GM21619 (cell line): ENCODE data around the gene MTCL3.

Experiments
- ATAC-seq: cut with Tn5 transposase; IDR thresholded peaks from one replicate; pipeline ENCODE4 v1.9.1; 2021; ENCODE audit not compliant: unreplicated experiment

Gene MTCL3

DNA sequence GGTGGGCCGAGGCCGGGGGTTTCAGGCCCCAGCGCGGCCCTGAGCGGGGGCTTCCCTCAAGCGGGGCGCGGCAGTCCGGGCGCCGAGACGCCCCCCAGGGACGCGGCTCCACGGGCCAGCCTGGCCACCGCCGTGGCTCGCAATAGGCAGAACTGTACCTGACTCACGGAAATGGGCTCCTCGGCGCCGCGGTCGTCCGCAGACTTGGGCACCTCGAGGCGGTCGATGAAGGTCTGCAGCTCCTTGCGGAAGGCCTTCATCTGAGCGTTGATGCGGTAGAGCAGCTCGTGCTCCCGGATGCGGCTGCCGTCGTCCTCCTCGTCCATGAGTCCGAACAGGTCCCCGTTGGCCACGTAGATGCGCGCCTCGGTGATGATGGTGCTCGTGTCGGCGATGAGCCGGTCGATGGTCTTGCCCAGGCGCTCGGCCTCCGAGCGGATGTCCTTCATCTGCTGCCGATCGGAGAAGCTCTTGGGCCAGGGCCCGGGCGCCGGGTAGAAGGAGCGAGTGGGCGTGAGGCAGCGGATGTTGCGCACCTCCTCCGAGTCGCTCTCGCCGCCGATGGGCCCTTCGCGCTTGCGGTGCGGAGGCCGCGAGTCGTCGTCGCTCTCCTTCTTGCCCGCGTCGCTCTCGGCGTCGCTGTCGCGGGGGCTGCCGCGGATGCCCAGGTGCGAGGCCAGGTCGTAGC lies 43.9 kb downstream of the MTCL3 start:
- no peak for ATAC-seq

DNA sequence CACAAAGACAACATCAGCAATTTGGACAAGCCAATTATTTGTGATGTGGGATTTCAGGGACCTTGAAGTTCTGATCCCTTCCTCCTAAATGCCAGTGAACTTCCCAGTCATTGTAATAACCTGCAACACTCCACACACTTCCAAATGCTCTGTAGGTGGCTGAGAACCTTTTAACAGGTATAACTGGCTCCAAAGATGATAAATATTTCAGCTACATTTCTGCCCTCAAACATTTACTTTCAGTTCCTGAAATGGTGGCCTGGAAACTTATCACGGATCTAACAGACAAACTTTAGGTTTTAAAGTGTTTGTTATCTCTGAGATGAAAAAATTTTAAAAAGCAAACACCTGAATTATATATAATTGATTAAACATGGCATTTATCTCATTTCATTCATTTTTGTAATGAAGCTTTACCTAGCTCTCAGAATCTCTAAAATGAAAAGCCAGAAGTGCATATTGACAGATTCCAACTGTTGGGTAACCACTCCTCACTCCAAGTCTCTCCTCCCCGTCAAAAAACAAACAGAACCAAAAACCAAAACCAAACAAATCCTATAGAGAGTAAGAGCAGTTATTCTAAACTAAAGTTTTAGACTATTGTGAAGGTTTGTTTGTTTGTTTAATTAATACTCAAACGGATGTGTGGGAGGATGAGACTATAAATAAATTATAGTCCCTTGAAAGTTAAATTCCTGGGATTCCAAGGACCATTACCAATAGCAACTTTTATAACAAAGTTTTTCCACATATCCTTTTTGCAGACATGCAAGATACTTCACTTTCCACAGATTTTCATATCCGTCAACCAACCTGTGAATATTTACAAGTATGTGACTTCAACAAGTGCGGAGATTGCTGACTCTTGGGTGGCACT lies 47.5 kb downstream of the MTCL3 start:
- no peak for ATAC-seq

DNA sequence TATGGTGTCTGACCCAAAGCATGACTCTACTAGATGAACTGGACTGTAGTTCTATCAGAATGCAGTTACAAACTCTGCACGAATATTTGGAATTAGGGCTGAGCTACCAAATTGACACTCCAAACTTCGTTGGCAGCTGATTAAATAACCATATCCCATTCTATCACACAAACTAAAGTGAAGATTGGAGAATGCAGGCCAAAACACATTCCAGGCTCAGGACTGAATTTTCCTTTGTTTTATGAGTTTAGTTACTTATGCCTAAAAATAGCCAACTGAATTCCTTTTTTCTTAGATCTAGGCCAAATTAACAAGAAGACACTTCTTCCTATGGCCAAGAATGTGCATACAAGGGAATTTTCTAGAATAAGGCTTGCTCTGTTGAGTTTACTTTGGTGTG lies 50.2 kb downstream of the MTCL3 start:
- ATAC-seq: no peak

DNA sequence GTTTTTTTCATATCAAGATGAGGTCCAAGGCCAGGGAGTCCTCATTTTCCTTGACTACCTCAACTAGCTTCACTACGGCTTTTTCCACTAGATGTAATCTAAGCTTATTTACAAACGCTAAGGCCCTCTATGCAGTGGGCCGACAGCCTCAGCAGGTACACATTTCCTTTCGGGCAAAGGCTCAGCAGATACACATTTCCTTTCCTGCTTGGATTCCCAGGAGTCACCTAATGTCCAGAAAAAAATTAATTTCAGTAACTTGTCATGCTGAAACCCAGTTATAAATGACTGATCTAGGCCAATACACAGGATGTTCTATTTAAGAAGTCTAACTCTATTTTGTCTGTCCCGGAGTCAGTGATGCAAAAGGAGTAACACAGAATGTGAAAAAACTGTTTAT lies 52.7 kb downstream of the MTCL3 start:
- no peak for ATAC-seq

DNA sequence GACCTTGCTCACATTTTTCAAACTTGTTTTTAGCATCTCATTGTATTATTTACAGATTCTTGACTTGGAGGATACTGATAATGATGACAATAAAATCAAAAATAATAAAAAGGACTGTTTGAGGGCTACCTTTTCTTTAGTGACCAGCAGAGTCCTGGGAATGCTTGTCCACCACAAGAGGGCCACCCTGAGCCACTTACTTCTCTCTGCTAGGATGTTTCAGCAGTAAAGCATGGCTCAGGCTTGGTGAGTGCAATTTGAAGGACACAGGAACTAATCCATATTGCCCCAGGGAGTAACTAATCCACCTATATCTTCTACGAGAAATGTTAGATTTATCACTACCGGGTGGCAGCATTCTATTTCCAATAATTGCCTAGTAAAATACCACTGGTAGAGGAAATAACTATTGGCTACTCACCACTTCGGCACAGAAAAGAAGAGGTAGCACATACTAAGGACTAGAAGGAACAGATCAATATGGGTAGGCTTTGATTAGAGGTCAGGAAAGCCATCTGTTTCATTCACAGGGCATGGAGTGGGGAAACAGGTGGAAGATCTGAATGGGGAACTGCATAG lies 54.2 kb downstream of the MTCL3 start:
- peak; percentile 90 for ATAC-seq

DNA sequence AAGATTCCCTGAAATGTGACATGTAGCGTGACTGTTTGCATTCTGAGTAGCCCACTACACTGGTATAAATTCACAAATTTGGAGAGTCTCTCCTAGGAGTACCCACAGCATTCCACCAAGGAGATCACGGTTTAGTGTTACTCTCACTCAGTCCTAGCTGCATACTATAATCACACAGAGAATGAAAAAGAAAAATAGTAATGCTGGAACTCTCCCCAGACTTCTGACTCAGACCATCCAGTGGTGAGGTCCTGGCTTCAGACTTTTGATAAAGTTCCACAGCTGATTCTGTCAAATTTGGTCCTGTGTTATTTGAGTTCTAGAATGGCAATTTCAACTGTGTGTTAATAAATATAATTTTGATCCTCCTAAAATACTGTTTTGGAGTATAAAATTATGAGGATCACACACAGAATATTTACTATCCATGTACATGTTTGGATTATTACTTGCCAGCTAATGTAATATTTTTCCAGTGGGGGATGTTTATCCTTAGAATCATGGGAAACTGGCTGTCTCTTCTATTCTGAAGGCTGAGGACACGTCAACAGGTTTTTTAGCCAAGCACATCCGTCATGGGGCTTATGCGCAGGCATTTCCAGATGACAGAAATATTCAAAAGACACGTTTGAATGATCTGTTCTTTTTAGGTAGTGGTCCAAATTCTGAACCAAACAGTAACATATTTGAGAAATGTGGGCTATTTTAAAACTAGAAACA lies 54.8 kb downstream of the MTCL3 start:
- no peak for ATAC-seq

DNA sequence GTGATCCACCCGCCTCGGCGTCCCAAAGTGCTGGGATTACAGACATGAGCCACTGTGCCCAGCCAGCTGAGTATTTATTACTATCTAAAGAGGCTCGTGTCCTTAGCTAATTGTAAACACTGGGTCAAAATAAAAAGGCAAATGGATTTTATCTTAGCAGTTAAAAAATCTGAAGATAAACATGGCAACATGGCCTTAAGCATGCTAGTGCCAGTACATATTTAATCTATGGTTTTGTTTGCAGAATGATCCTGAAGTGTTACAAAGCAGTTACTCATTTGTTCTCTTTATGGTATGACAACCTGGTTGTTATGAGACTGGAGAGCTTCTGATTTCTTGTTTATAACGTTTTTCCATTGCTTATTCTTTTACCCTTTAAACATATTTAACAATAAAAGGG lies 56.1 kb downstream of the MTCL3 start:
- ATAC-seq: no peak

DNA sequence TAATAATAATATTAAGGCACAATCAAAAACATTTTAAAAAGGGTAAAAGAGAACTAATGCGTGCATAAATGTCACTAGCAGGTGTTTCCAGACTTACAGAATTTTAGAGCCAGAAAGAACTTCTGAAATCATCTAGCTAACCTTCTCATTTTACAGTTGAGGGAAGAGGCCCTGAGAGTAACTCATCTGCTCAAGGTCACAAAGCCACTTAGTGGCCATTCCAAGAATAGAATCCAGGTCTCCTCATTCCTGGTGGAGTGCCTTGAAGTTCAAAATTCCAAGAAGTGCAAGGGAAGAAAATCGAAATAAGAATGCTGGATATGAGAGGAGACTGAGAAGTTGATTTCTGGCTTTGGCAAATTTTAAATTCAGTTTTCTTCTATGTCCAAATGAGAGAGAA lies 56.8 kb downstream of the MTCL3 start:
- ATAC-seq: no peak

DNA sequence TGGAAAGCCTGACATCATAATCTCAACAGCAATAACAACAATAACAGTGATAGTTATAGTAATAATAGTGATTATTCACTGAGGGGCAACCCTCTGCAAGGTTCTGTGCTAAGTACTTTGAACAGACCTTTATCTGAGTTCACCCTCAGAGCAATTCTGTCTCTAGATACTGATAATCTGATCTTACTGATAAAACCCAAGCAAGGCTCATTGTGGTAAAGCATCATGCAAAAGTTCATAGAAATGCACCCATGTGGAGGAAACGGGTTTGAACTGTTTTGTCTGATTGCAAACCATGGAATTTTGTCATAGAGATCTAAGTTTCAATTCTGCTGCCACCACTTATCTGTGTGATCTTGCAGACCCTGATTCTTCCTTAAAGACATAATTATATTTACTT lies 58.7 kb downstream of the MTCL3 start:
- ATAC-seq: no peak

DNA sequence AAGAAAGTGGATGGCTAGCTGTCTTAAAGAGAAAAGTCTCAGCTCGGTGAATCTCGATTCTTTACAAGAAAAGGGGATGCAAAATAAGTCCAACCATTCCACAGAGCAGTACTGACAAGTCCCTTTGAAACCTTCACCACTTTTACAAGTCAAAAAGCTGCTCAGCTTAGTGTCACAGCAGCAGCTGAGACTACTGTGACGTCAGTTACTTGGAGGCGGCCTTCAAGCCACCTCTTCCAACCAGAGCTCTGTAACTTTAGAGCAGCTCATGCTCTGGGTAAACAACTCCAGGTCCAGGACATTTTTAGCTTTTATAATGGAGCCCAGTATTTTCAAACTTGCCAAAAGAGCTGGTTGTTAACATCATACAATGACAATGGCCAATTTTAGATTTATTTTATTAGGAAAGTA lies 59.9 kb downstream of the MTCL3 start, which contains the start of gene KIAA0408:
TSS of gene KIAA0408 (minus strand) at position 159 of the 411 bp plus-strand sequence. CDS start 5,408 bp downstream, outside the sequence.
- ATAC-seq: no peak

DNA sequence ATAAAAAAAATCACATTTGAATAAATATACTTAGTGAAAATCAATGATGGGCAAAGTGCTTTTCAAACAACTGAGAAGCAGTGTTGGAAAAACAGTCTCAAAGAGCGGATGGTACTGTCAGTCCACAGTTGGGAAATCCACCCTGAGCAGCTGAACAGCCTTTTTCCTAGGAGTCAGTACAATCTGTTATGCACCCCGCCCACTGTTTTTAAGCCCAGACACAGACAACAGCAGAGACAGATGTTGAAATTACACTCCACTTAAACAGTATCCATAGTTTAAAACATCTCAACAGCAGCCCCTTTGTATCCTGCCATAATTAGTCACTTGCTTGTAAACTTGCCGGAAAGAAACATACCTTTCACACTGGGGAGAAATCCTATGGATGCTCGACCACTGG lies 60.3 kb downstream of the MTCL3 start:
- ATAC-seq: no peak

DNA sequence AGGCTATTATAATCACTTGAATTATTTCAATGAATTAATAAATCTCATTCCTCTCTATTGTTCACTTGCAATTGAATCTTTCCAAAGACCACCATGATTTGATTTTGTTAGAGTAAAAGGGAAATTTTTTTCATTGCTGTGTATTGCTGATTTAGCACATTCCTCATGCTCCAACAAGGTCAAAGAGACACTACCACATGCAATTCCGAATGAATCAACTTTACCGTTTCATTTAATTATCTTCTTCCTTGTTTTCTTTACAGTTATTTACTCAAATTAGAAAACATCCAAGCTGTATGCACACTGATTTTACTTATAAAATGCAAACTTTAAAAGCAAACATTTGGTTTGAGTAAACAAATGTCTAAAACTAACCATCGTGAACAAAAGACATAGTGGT lies 60.9 kb downstream of the MTCL3 start:
- no peak for ATAC-seq

DNA sequence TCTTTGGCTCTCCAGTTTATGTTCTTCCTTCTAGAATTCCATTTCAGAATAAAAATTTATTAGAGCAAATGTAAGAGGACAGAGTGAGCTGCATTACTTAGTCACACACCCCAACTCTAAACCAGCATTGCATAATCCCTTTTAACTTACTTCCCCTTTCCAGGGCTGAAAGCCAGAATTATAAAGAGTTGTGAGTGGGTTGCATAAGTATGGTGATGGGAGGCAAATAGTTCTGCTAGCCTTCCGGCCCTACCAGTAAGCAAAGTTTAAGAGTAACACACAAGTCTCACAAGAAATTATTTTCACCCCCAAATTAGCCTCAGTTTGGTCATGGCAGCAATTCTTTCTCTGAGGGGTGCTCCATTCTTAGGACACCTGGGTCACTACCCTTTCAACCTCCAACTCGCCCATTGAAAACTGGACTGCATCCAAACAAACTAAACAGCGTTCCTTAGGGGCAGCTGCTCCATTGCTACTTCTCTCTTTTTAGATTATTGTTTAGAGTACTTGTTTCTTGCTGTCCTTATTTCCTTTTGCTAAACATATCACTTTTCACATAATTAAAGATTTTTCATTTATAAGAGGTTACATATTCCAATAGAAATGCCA lies 61.6 kb downstream of the MTCL3 start:
- no peak for ATAC-seq

DNA sequence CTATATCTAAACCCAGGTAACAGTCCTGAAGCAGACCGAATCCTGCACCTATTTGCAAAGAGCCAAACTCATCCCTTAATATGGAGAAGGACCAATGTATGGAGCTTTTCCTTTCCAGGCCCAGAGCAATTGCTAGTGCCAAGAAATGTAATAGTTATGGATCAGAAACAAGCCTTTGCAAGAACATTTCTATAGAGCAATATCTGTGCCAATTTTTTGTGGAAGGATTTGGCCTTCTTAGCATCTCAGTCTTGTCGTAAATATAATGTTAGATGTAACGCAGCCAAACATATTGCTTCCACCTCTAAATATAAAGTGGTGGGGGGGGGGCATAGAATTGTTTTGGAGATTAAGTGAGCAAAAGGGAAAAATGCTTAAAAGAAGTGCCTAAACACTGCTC lies 62.7 kb downstream of the MTCL3 start:
- no peak for ATAC-seq

DNA sequence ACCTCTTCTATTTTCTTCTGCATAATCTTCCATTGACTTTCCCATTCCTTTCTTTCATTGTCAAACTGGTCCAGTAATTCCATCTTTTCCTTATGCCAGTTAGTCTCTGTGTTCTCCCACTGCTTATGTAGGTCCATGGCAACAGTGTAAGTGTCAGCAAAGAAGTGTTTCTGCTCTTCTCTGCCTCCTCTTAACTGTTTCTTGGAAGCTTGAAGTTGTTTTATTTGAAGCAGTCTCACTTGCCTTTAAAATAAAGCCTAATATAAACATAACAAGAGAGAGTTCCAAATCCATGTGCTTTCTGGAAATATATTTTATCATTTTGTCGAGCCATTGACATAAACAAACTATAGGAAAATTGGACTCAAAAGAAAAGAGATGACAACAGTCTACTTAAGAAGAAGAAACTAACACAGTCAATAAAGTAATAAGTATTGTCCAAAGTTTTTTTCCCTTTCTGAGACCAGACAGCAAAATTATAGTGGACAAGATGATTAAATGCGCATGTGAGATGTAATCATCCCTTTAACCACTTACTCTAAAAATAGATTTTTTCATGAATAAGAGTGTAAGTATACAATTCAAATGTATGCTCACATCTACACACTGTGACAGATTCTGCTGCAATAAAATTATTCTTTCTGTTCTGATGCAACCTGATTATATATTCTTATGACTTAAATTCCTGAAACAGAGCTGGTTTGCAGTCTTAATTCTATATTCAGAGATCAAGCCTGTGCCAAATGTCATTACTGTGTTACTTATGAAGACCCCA lies 65.1 kb downstream of the MTCL3 start:
- ATAC-seq: no peak

DNA sequence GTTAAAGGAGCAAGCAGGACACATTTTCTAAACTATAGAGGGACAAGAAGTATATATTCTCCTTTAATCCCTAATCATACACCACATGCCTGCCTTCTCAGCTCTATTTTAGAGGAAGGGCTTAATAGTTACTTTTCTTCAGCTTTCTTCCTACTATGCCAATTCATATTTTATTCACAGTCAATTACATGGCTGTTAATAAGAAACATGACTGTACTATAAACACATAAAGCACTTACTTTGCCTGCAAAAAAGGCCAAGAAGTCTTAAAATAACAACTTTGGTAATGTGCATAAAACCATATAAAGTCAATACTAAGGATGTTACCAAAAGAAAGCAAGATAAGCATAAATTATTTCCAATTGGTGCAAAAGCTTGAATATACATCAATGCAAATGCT lies 66.3 kb downstream of the MTCL3 start:
- ATAC-seq: no peak

DNA sequence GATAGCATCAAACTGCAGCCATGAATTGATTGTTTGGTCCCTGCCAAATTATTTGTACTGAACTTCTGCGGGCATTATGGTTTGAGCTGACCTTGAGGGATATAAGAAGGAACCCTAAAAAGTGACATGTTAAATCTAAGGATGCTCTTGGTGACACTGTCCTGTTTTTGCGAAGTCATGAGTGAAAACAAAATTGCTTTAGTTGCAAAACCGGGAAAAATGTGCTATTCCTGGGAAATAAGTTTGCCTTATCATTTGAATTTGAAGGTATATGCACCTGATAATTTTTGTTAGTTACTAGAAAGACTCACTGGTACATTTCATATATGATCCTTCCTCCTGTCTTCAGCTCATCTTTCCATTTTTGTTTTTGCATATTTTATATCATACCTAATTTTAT lies 67.7 kb downstream of the MTCL3 start:
- ATAC-seq: no peak

DNA sequence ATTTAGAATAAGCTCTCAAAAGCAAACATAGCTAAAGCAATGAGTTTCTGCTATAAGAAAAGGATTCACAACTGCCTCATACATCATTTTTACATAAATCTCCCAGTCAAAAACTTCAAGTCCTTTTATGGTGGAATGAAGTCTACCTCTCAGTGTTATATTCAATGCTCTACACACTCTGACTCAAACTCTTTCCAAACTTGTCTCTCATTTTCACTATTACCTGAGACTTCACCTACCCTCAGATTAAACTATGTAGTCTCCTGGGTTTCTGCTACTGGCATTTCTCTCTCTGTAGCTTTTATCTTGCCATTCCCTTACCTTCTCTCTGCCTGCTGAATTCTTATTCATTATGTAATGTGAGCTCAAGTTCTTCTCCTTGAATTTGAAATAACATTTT lies 71.4 kb downstream of the MTCL3 start:
- no peak for ATAC-seq

DNA sequence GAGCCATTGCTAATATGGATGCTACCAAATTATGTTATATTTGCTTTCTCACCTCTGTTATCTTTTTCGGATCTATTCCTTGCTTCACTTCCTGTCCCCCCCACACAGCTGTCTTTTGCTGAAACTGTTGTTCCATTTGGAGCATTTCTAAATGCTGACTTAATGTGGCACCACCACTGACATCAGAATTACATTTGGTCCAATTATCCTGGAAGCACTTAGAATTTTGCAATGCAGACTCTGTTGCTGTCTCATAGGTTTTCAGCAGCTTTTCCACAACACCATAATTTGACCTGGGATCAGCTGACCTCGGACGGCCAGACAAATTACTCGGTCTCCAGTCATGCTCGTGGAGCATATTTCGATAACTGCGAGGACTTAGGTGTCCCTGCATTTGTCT lies 72.8 kb downstream of the MTCL3 start:
- ATAC-seq: no peak

DNA sequence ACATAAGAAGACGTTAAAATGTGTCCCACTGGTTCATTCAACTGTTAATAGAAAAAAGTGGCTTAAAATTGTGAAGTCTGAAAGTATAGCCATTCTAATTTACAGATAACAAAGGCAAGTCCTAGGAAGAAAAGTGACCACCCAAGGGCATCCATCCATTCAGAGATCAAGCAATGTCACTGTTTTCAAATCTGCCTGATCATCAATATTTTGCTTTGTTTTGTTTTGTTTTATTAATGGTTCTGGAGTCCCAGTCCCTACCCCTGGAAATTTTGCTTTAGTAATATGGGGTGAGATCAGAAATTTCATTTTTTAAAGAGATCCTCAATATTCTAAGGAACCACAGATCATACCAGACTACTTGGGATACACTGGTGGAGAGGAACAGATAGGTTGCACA lies 77.3 kb downstream of the MTCL3 start:
- no peak for ATAC-seq
